HG03520 (cell line): ENCODE measurements around the gene POU6F2.

Experiments
- ATAC-seq: cut with Tn5 transposase; IDR thresholded peaks from one replicate; pipeline ENCODE4 v1.9.1; 2021; ENCODE audit warnings: mild to moderate bottlenecking, moderate library complexity; ENCODE audit not compliant: unreplicated experiment

POU6F2 gene

DNA sequence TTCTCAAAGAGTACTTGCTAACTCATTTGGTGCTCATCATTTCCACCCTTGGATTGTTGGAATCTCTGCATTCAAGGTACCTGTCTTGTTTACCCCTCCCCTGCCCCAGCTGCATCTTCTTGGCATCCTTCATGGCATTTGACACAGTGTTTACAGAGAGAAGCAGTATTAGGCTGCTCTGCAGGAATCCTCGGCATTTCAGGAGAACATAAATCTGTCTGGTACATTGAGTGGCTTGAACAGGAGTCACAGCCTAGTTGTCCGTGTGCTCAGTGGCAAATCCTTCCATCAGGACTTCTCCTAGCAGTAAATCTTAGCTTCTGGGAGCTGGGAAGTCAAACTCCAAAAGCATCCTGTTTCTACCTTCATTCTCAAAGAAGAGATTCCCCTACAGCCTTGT is 451.7 kb downstream of the POU6F2 start:
- no peak for ATAC-seq

DNA sequence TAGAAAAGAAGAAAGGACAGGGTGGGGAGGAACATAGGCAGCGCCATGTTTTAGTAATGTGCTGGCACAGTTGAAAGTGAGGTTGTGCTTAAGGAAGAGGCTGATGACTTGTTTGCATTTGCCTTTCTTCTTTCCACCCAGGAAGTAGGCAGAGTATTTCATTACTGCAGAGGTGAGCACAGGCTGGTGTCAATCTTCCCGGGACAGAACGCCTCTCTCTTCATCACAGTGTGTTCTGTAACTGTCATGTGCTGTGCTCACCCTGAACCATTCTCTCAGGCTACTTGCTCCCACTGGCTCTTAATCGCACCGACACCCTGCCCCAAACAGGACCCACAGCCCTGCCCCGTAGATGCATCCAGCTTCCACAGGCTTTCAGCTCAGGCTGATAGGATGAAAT is 452.7 kb downstream of the POU6F2 start:
- ATAC-seq, result no peak

DNA sequence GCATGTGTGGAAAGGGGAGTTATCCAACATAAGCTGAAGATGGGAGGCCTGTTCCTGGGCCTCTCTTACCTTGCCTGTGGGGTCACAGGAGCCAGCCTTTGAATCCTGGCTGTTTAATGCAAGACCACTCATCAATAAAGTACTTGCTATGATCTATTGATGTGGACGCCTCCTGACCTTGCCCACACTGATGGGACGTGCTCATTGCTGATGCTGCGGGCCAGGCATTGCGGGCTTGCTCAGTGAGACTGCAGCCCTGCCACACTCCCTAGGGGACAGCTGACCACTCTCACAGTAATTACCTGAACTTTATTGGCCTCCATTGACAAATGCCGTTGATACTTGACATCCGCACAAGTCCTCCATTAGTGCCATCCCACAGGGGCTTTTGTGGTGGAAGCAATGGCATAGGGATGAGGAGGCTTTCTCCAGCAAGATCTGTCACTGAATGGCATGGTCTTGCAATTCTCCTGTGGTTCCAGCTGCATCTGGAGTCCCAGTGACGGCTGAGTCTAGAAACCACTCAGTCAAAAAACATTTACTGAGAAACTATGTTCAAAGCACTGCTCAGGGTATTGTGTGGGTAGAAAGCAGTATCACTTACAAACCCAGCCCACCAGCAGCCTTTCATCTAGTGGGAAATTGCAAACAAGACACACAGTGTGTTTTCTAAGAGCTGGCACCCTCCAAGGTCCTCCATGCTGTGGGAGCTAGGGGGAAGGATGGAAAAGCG is 453.4 kb downstream of the POU6F2 start:
- ATAC-seq, result no peak

DNA sequence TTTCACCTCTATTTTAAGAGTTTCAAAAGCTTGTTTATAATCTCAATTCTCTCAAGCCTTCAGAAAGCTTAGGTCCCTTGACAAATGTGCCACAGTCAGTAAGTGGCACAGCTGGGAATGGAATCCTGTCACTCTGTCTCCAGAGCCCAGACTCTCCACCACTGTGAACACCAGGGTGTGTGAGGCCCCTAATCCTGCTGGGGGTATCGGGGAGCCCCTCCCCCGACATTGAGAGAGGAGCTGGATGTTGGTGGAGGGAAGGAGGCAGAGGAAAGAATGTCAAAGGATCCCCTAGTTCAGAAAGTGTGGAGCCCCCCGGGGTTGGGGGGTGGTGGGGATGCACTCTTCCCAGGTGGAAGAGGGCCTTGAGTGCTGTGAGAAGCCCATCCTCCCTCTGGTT is 454.7 kb downstream of the POU6F2 start:
- ATAC-seq, result no peak

DNA sequence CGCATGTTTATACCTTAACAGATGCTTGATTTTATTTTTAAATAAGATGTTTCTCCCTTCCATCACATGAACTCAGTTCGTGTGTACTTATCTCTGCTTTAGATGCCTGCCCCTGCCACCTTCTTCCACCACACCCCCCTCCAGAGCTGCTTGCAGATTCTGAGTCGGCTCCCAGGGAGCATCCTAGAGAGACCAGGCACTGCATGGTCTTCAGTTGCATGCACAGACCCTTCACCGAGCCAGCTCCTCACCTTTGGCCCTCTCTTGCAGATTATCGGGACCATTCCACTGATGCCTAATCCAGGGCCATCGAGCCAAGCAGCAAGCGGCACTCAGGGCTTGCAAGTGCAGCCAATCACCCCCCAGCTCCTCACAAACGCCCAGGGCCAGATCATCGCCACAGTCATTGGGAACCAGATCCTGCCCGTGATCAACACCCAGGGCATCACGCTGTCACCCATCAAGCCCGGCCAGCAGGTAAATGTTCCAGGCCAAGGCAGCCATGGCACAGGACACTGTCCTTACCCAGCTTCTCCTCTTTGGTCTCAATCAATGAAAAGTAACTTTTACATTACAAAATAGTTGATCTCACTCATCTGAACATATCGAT is 455.2 kb downstream of the POU6F2 start:
- no peak for ATAC-seq

DNA sequence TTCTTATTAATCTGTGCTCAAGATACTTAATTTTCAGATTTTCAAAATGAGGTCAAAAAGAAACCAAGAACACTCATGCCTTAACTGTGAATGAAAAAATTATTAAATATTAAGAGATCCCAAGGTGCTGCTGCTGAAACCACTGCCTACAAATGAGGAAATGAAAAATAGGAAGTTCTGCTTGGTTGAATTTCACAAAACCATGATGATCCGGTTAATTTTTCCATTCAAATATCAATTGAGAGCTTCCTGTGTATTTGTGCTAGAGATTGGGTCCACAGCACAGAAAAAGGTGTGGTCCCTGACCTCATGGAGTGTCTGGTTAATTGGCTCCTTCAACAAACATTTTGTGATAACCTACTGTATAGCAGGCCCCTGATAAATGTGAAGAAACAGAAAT is 455.8 kb downstream of the POU6F2 start:
- no peak for ATAC-seq

DNA sequence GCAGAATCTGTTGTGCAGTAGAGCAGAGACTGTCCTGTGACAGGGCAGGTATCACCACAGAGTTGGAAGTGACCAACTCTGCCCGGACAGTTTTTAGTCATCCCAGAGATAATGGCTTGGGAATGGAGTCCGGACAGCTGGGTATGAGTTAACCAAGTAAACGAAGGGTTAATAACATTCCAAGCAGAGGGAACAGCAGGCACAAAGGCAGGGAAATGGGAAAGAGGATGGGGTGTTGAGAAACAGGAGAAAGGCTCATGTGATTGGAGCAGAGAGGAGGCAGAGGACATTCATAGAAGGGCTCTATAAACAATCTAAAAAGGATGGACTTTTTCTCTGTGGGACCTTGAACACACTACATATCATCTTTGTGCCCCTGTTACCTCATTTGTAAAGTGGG is 456.3 kb downstream of the POU6F2 start:
- no peak for ATAC-seq

- no peak for ATAC-seq
Observed at GRCh38 chr7:39446546-39446945, 468.8 kb downstream of the POU6F2 start.

GRCh38 chr7:39451901-39452300 is 474.2 kb downstream of the POU6F2 start:
- no peak for ATAC-seq

GRCh38 chr7:39453743-39454355 is 476.1 kb downstream of the POU6F2 start:
- peak; percentile 81 for ATAC-seq

- ATAC-seq, result no peak
Observed at GRCh38 chr7:39458061-39458745, 480.5 kb downstream of the POU6F2 start.

- no peak for ATAC-seq
Observed at GRCh38 chr7:39459636-39460035, 481.9 kb downstream of the POU6F2 start.

DNA sequence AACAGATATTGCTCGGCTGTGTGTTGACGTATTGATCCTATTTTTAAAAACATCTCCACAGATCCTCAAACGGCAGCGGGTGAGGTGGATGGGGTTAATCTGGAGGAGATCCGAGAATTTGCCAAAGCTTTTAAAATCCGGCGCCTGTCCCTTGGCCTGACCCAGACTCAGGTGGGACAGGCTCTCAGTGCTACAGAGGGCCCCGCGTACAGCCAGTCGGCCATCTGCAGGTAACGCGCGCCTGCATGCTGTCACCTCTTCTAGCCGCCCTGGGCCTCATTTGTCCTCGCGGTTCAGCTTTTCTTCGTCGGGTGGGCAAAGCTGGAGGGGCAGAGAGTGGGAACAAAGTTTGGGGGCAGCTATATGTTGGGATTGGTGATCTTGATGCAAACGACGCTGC is 482.8 kb downstream of the POU6F2 start:
- no peak for ATAC-seq

DNA sequence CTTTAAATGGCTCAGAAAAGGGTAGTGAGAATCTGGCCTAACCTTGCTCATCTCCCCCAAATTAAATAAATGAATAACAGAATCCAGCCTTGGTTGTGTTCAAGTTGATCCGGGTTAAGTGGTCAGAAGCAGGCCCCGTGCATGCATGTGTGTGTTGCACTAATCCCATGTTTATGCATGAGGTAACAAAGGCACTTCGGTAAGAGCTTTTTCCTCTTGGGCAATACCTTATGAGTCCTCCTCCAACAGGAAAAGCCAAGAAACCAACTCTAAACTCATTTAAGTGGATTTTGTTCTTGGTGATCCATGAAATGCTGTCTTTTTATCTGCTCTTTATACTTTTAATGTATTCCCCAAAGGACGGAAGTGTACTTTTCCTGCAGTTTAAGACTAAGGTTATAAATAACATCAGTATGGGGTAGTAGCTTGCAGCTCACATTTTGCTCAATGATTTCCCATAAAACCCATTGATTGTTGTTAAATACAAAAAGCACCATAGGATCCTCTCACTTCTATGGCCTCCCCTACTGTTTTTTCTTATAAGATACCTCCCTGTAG is 483.6 kb downstream of the POU6F2 start:
- no peak for ATAC-seq

DNA sequence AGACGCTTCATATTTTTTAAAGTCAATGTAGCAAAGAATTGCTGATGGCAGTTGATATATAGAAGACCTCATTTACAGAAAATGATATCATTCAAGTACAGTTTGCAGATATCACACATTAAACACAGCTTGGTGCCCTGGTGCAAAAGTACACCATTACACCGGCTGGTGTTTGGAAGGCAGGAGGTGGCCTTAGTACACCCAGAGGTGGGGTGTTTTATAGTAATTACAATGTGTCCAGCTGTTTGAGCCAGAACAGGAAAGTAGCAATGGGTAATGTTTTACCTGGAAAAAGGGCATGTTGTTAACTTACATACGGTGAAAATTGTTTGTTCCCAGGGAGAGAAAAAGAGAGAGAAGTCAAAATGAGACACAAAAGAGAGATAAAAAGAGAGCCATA is 485.5 kb downstream of the POU6F2 start:
- no peak for ATAC-seq

DNA sequence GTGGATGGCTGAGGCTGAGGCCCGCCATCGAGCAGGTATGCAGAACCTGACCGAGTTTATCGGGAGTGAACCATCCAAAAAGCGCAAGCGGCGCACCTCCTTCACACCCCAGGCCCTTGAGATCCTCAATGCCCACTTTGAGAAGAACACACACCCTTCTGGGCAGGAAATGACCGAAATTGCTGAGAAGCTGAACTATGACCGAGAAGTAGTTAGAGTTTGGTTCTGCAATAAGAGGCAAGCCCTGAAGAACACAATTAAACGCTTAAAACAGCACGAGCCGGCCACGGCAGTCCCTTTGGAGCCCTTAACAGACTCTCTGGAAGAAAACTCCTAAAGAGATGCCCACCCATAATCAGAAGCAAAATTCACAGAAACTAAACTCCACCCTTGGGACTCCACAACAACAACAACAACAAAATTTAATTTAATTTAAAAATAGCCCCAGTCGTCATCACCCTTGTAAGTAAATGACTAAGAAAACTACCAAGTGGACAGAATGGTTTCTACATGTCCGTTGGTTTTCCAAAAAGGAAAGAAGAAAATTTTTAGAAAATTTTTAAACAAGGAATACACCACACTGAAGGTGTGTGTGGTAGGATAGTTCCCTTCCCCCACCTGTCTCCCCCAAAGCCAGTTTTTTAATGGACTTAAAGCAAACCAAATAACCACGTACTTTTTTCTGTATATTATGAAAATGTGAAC is 486.8 kb downstream of the POU6F2 start:
- ATAC-seq, result no peak

- ATAC-seq, result peak; percentile 93
Observed at GRCh38 chr7:39465055-39465929, 487.6 kb downstream of the POU6F2 start.

- no peak for ATAC-seq
Observed at GRCh38 chr7:39468261-39468660, 490.6 kb downstream of the POU6F2 start.

- no peak for ATAC-seq
Observed at GRCh38 chr7:39468808-39469374, 491.2 kb downstream of the POU6F2 start.

GRCh38 chr7:39480901-39481300 is 503.2 kb downstream of the POU6F2 start:
- ATAC-seq, result no peak
